Stromal cell of bone marrow (primary cell): Measurements from ENCODE around the gene SP9.

ENCODE experiments used
- DNase-seq: peaks from one replicate; pipeline ENCODE4 v3.0.0-alpha.2; 2012; ENCODE audit warnings: low read depth

SP9 gene

GRCh38 chr2:174333372-174334277 lies 1.1 kb upstream of the SP9 start:
- DNase-seq = no peak

GRCh38 chr2:174334278-174334715 lies 457 bp upstream of the SP9 start:
- DNase-seq = no peak

GRCh38 chr2:174335254-174335987 lies 667 bp downstream of the SP9 start:
- DNase-seq = no peak

- no peak for DNase-seq
Observed at GRCh38 chr2:174335988-174336500, 1.3 kb downstream of the SP9 start.

- DNase-seq = no peak
Observed at GRCh38 chr2:174336501-174337336, 2.0 kb downstream of the SP9 start.

GRCh38 chr2:174337337-174338146 lies 2.8 kb downstream of the SP9 start:
- DNase-seq = no peak

GRCh38 chr2:174338147-174338605 lies 3.4 kb downstream of the SP9 start:
- no peak for DNase-seq

- DNase-seq = no peak
Observed at GRCh38 chr2:174338671-174339560, 4.2 kb downstream of the SP9 start.

GRCh38 chr2:174339561-174340399 lies 5.0 kb downstream of the SP9 start:
- DNase-seq = no peak

- DNase-seq = no peak
Observed at GRCh38 chr2:174340400-174341292, 5.9 kb downstream of the SP9 start.

GRCh38 chr2:174341293-174341994 lies 6.7 kb downstream of the SP9 start:
- DNase-seq = peak; percentile 56

- no peak for DNase-seq
Observed at GRCh38 chr2:174341995-174342685, 7.4 kb downstream of the SP9 start.

- no peak for DNase-seq
Observed at GRCh38 chr2:174342686-174343342, 8.1 kb downstream of the SP9 start.

GRCh38 chr2:174343343-174343622 lies 8.5 kb downstream of the SP9 start:
- no peak for DNase-seq

GRCh38 chr2:174343623-174344455 lies 9.1 kb downstream of the SP9 start:
- DNase-seq = no peak
